B cell (primary cell): ENCODE data around the gene CFAP74. TPM values are rescaled to one million over a fixed set of nuclear protein-coding genes. Genes with fewer than 3 reads are reported as not detected.
A peak's percentile ranks its signal among the peaks of the same experiment; 100 is the strongest.

Experiments
- ATAC-seq: fragments of 200-7000 bp; cut with Tn5 transposase; one replicate; pipeline ENCODE4 v1.10.0; 2021; ENCODE audit warnings: low read depth, mild to moderate bottlenecking, moderate number of reproducible peaks, moderate library complexity
- CTCF ChIA-PET: fragments of 350-600 bp; sonication (Branson Sonifier 250); formaldehyde crosslinking; loops from one replicate; lab custom pipeline; 2021; ENCODE audit warnings: antibody characterized with exemption, inconsistent platforms; lab: Charles Lee
- POLR2A ChIA-PET: fragments of 350-600 bp; sonication (Branson Sonifier 250); formaldehyde crosslinking; loops from one replicate; lab custom pipeline; 2021; ENCODE audit warnings: antibody characterized with exemption; lab: Charles Lee
- DNase-seq: peaks from one replicate; pipeline ENCODE4 v3.0.0; 2013
- H2AFZ ChIP-seq: 2 replicates; pipeline ENCODE4 v1.6.1; 2012; ENCODE audit warnings: mild to moderate bottlenecking, low read depth, low read length; ENCODE audit not compliant: insufficient read depth, poor library complexity, severe bottlenecking
- H3K27ac ChIP-seq, 2 donors: 1 replicate in 1 of 2; 2 replicates in 1 of 2; pipeline ENCODE4 v1.5.1; 2012 to 2013; ENCODE audit warnings: low read length in 2 of 2, mild to moderate bottlenecking in 2 of 2, moderate library complexity in 1 of 2
- H3K27me3 ChIP-seq, 4 experiments: fragments of 200-600 bp in 1 of 4; sonication (generic) in 1 of 4; replicated peaks in 1 of 4; 1 replicate in 2 of 4; 2 replicates in 2 of 4; pipeline versions ENCODE4 v1.6.1 to v1.7.0; 2013 to 2016; ENCODE audit warnings: low read length in 3 of 4, mild to moderate bottlenecking in 2 of 4, mixed read lengths in 1 of 4, moderate library complexity in 1 of 4; ENCODE audit not compliant: insufficient read depth in 4 of 4, control insufficient read depth in 3 of 4; ENCODE audit errors: control extremely low read depth in 1 of 4
- H3K36me3 ChIP-seq, 2 experiments: replicated peaks in 1 of 2; 1 replicate in 1 of 2; 2 replicates in 1 of 2; pipeline versions ENCODE4 v1.6.1 to v1.7.1; 2013; ENCODE audit warnings: low read length in 1 of 2; ENCODE audit not compliant: insufficient read depth in 2 of 2, control insufficient read depth in 1 of 2; ENCODE audit errors: control extremely low read depth in 1 of 2, extremely low read depth in 1 of 2
- H3K4me1 ChIP-seq, 2 donors: fragments of 200-600 bp in 1 of 2; sonication (generic) in 1 of 2; 1 replicate in 1 of 2; 2 replicates in 1 of 2; pipeline versions ENCODE4 v1.5.1 to v1.6.1; 2013 to 2017; ENCODE audit warnings: low read length in 2 of 2; ENCODE audit not compliant: control insufficient read depth in 2 of 2, insufficient read depth in 2 of 2
- H3K4me2 ChIP-seq: replicated peaks from 2 replicates; pipeline ENCODE3; 2012; ENCODE audit warnings: mild to moderate bottlenecking, low read depth, low read length; ENCODE audit not compliant: poor library complexity, severe bottlenecking
- H3K4me3 ChIP-seq, 5 experiments: fragments of 200-600 bp in 1 of 5; sonication (generic) in 1 of 5; 1 replicate in 3 of 5; 2 replicates in 2 of 5; pipeline versions ENCODE4 v1.5.1 to v1.7.0; 2011 to 2016; ENCODE audit warnings: low read length in 4 of 5, mild to moderate bottlenecking in 4 of 5, low read depth in 2 of 5, control low read depth in 1 of 5, moderate library complexity in 1 of 5; ENCODE audit not compliant: insufficient read depth in 1 of 5; ENCODE audit errors: control extremely low read depth in 1 of 5, extremely low read depth in 1 of 5
- H3K79me2 ChIP-seq: fragments of 200-600 bp; sonication (generic); one replicate; pipeline ENCODE4 v1.6.0; 2016; ENCODE audit warnings: low read length; ENCODE audit not compliant: control insufficient read depth, insufficient read depth
- H3K9ac ChIP-seq: fragments of 200-600 bp; sonication (generic); 2 replicates; pipeline ENCODE4 v1.6.1; 2017; ENCODE audit warnings: mild to moderate bottlenecking, low read length, moderate library complexity
- H3K9me3 ChIP-seq, 3 donors: one replicate each; pipeline versions ENCODE4 v1.6.1 to v1.7.1; 2013; ENCODE audit warnings: low read length in 2 of 3; ENCODE audit not compliant: control insufficient read depth in 2 of 3, insufficient read depth in 1 of 3; ENCODE audit errors: control extremely low read depth in 1 of 3
- H4K20me1 ChIP-seq: 2 replicates; pipeline ENCODE4 v1.6.0; 2012; ENCODE audit warnings: mild to moderate bottlenecking, low read length; ENCODE audit not compliant: insufficient read depth, control insufficient read depth, poor library complexity, severe bottlenecking
- H3K27ac Mint-ChIP-seq: one replicate; pipeline ENCODE4 v1.8.0; 2021; ENCODE audit warnings: mixed read lengths
- H3K27me3 Mint-ChIP-seq: one replicate; pipeline ENCODE4 v1.8.0; 2021; ENCODE audit warnings: mixed read lengths
- H3K4me1 Mint-ChIP-seq: one replicate; pipeline ENCODE4 v1.8.0; 2021; ENCODE audit warnings: mixed read lengths
- H3K4me3 Mint-ChIP-seq: one replicate; pipeline ENCODE4 v1.8.0; 2021; ENCODE audit warnings: mixed read lengths
- H3K9me3 Mint-ChIP-seq: one replicate; pipeline ENCODE4 v1.8.0; 2022; ENCODE audit warnings: mixed read lengths; ENCODE audit not compliant: insufficient read depth
- CTCF ChIP-seq: fragments of 200-600 bp; IDR thresholded peaks from one replicate; pipeline ENCODE4 v1.8.0; 2022; ENCODE audit warnings: antibody characterized with exemption, mild to moderate bottlenecking
- EZH2 ChIP-seq: IDR thresholded peaks from 2 replicates; pipeline ENCODE4 v1.6.1; 2012; ENCODE audit warnings: borderline replicate concordance, low read depth, mild to moderate bottlenecking, moderate library complexity, low read length; ENCODE audit not compliant: insufficient read depth, poor library complexity, severe bottlenecking
- WGBS: methylation state at CpG from one replicate; pipeline ENCODE4 v1.1.5; 2013; ENCODE audit warnings: missing lambda C conversion rate; ENCODE audit not compliant: insufficient coverage; 5-methylcytosine and 5-hydroxymethylcytosine counted together
- intact Hi-C: fragments of 100-400 bp; cut with micrococcal nuclease; formaldehyde crosslinking; loops from one replicate; pipeline ENCODE4 v1.10.0; 2022
- polyA plus RNA-seq: library from polyadenylated mRNA; depleted of rRNA; stranded (reverse); fragments of >200 nt; gene quantifications from 2 replicates; pipeline ENCODE4 v1.2.3, GENCODE V29; 2012
- total RNA-seq, 2 donors: library from RNA; stranded (reverse); fragments of 120-200 nt in 1 of 2; gene quantifications; 1 replicate in 1 of 2; 2 replicates in 1 of 2; pipeline versions ENCODE4 v1.2.3 to v1.2.4, GENCODE V29; 2013 to 2022

CFAP74 gene
- total and polyA plus RNA-seq, 2 donors (not counting 1 experiment from before 2014, with no cell fraction given) = not detected

GRCh38 chr1:1919304-1920056, 84.1 kb downstream of the CFAP74 start:
- intact Hi-C loops = loop anchor here (1.0 to 5.0 kb wide), 7 partner anchors 10 to 608 kb away; partner anchors contain the start of genes GNB1, MIB2, NADK and PANK4
- Histone ChIP-seq H3K27ac (peak overlapping the region in 1 of 2 donors; percentile 51), H2AFZ (peak overlapping the region; percentile 73), H3K4me1 (peaks cover 12 to 22% of the 10 kb centered on the region in 2 donors), H3K9ac (peak overlapping the region; percentile 66), H3K4me3 (peak overlapping the region in 4 of 5 experiments; percentile 37 to 67 (median 60)), H3K79me2 (no peaks in the 10 kb centered on the region), H4K20me1 (no peaks in the 10 kb centered on the region), H3K9me3 (peaks cover 0 to 8% (median 0%) of the 10 kb centered on the region in 3 donors), H3K4me2 (peak overlapping the region; percentile 96), H3K36me3 (no peaks in the 10 kb centered on the region), H3K27me3 (peaks cover 0 to 18% (median 0%) of the 10 kb centered on the region in 4 experiments)
- Mint-ChIP-seq H3K4me3 (peak overlapping the region; percentile 79), H3K4me1 (peaks cover 4% of the 10 kb centered on the region), H3K9me3 (no peaks in the 10 kb centered on the region), H3K27ac (peak overlapping the region; percentile 62), H3K27me3 (peaks cover under 1% of the 10 kb centered on the region)
- ChIA-PET POLR2A (interaction anchor here (0.7 to 1.0 kb wide), 2 partner anchors 10 to 12 kb away, joined by 3 read pairs; no protein-coding TSS in a partner anchor), CTCF (interaction anchor here (1.7 kb wide), 1 partner anchor 10 kb away, joined by 6 read pairs; no protein-coding TSS in a partner anchor)
- TF ChIP-seq CTCF = no peak
- TF ChIP-seq EZH2 = no peak
- WGBS = 9% methylated on average over 62 of the region's 62 CpGs
- peak; percentile 88 for ATAC-seq
- peak; percentile 100 for DNase-seq
